GM23338 (cell line): ENCODE data around the gene MXRA5. TPM values are rescaled to one million over a fixed set of nuclear protein-coding genes. Genes with fewer than 3 reads are reported as not detected.

Experiments
- ATAC-seq: fragments of 200-7000 bp; cut with Tn5 transposase; 3 replicates; pipeline ENCODE4 v1.9.1; 2020
- DNase-seq: peaks from one replicate; pipeline ENCODE4 v3.0.0-alpha.2; 2015; ENCODE audit warnings: low spot score
- H2AFZ ChIP-seq: fragments of 200-600 bp; sonication (generic); 2 replicates; pipeline ENCODE4 v1.8.0; 2016; ENCODE audit warnings: antibody characterized with exemption, mild to moderate bottlenecking, moderate library complexity
- H3F3A ChIP-seq: fragments of 200-600 bp; sonication (generic); replicated peaks from 2 replicates; pipeline ENCODE4 v1.8.0; 2017; ENCODE audit warnings: antibody characterized with exemption, mixed run types, low read depth
- H3K27ac ChIP-seq: fragments of 200-600 bp; sonication (generic); 2 replicates; pipeline ENCODE4 v1.6.1; 2016; ENCODE audit warnings: low read depth
- H3K27me3 ChIP-seq: fragments of 200-600 bp; sonication (generic); 2 replicates; pipeline ENCODE4 v1.8.0; 2016; ENCODE audit warnings: mild to moderate bottlenecking, mixed run types, moderate library complexity; ENCODE audit not compliant: insufficient read depth
- H3K36me3 ChIP-seq: fragments of 200-600 bp; sonication (generic); 2 replicates; pipeline ENCODE4 v1.8.0; 2016; ENCODE audit warnings: mild to moderate bottlenecking; ENCODE audit not compliant: insufficient read depth
- H3K4me1 ChIP-seq: fragments of 200-600 bp; sonication (generic); 2 replicates; pipeline ENCODE4 v1.8.0; 2016; ENCODE audit warnings: mild to moderate bottlenecking, moderate library complexity; ENCODE audit not compliant: insufficient read depth
- H3K4me2 ChIP-seq: fragments of 200-600 bp; sonication (generic); 2 replicates; pipeline ENCODE4 v1.7.1; 2017; ENCODE audit warnings: mixed run types
- H3K4me3 ChIP-seq: fragments of 200-600 bp; sonication (generic); 2 replicates; pipeline ENCODE4 v1.6.1; 2016; ENCODE audit warnings: mixed run types
- H3K79me2 ChIP-seq: fragments of 200-600 bp; sonication (generic); replicated peaks from 2 replicates; pipeline ENCODE4 v1.8.0; 2017; ENCODE audit warnings: mild to moderate bottlenecking; ENCODE audit not compliant: insufficient read depth
- H3K9me2 ChIP-seq: fragments of 200-600 bp; sonication (generic); 2 replicates; pipeline ENCODE4 v1.8.0; 2017; ENCODE audit not compliant: insufficient read depth
- H4K20me1 ChIP-seq: fragments of 200-600 bp; sonication (generic); replicated peaks from 2 replicates; pipeline ENCODE4 v1.8.0; 2017; ENCODE audit warnings: mild to moderate bottlenecking; ENCODE audit not compliant: insufficient read depth
- H3K27ac Mint-ChIP-seq: 2 replicates; pipeline ENCODE4 v1.8.0; 2020; ENCODE audit warnings: inconsistent platforms, mild to moderate bottlenecking, moderate library complexity, mixed read lengths
- H3K27me3 Mint-ChIP-seq: 3 replicates; pipeline ENCODE4 v1.8.0; 2022; ENCODE audit warnings: low read depth, mild to moderate bottlenecking, moderate library complexity, mixed read lengths, inconsistent platforms; ENCODE audit not compliant: insufficient read depth, poor library complexity
- H3K36me3 Mint-ChIP-seq: 3 replicates; pipeline ENCODE4 v1.8.0; 2021; ENCODE audit warnings: low read depth, mild to moderate bottlenecking, inconsistent platforms, moderate library complexity, mixed read lengths
- H3K4me1 Mint-ChIP-seq: 3 replicates; pipeline ENCODE4 v1.8.0; 2020; ENCODE audit warnings: mild to moderate bottlenecking, inconsistent platforms, mixed read lengths
- H3K4me3 Mint-ChIP-seq: 3 replicates; pipeline ENCODE4 v1.8.0; 2021; ENCODE audit warnings: moderate library complexity, mild to moderate bottlenecking, inconsistent platforms, mixed read lengths
- H3K9me3 Mint-ChIP-seq: 3 replicates; pipeline ENCODE4 v1.8.0; 2020; ENCODE audit warnings: moderate library complexity, mild to moderate bottlenecking, inconsistent platforms, mixed read lengths
- CREB1 ChIP-seq: fragments of 250-450 bp; sonication (Bioruptor Pico); IDR thresholded peaks from 2 replicates; pipeline ENCODE4 v1.5.0; 2020; ENCODE audit warnings: low read depth, mild to moderate bottlenecking, moderate library complexity
- EZH2phosphoT487 ChIP-seq: fragments of 200-600 bp; sonication (generic); IDR thresholded peaks from one replicate; pipeline ENCODE4 v1.8.1; 2018; ENCODE audit warnings: antibody characterized with exemption; ENCODE audit not compliant: unreplicated experiment
- JUNB ChIP-seq: IDR thresholded peaks from one replicate; pipeline ENCODE4 v1.6.1; 2016; ENCODE audit warnings: antibody characterized with exemption; ENCODE audit not compliant: unreplicated experiment
- NANOG ChIP-seq: IDR thresholded peaks from 2 replicates; pipeline ENCODE4 v1.6.1; 2016; ENCODE audit warnings: antibody characterized with exemption, borderline replicate concordance
- POLR2AphosphoS5 ChIP-seq: IDR thresholded peaks from 2 replicates; pipeline ENCODE4 v1.6.1; 2016; ENCODE audit warnings: antibody characterized with exemption, low read depth
- STAT1 ChIP-seq: IDR thresholded peaks from one replicate; pipeline ENCODE4 v1.6.1; 2016; ENCODE audit warnings: antibody characterized with exemption; ENCODE audit not compliant: unreplicated experiment
- ZNF114 ChIP-seq: fragments of 250-450 bp; sonication (Bioruptor Pico); IDR thresholded peaks from 2 replicates; pipeline ENCODE4 v1.5.0; 2020; ENCODE audit warnings: mild to moderate bottlenecking, moderate library complexity
- ZNF331 ChIP-seq: fragments of 250-450 bp; sonication (Bioruptor Pico); IDR thresholded peaks from 2 replicates; pipeline ENCODE4 v1.5.0; 2020; ENCODE audit warnings: low read depth, mild to moderate bottlenecking, moderate library complexity
- polyA plus RNA-seq: library from polyadenylated mRNA; unstranded; fragments of >200 nt; fragmentation: Nextera tagmentation; extraction: Ambion mirVana; gene quantifications from 2 replicates; pipeline ENCODE4 v1.2.1, GENCODE V29; 2016
- total RNA-seq: library from RNA; depleted of rRNA; stranded (reverse); fragments of >200 nt; shearing (Covaris generic); gene quantifications from 2 replicates; pipeline ENCODE4 v1.2.3, GENCODE V29; 2014
- TF ChIP-seq, protein P1 (sequence below): fragments of 250-450 bp; sonication (Bioruptor Pico); IDR thresholded peaks from 2 replicates; pipeline ENCODE4 v1.5.0; 2020; ENCODE audit warnings: mild to moderate bottlenecking, moderate library complexity
- TF ChIP-seq, protein P2 (sequence below): IDR thresholded peaks from one replicate; pipeline ENCODE4 v1.6.1; 2018; ENCODE audit warnings: antibody characterized with exemption; ENCODE audit not compliant: unreplicated experiment
- TF ChIP-seq, protein P3 (sequence below): IDR thresholded peaks from 2 replicates; pipeline ENCODE4 v1.6.1; 2016; ENCODE audit warnings: antibody characterized with exemption
- TF ChIP-seq, protein P4 (sequence below), 2 experiments: fragments of 200-600 bp in 1 of 2; sonication (generic) in 1 of 2; conservative IDR thresholded peaks; 2 replicates each; pipeline versions ENCODE4 v1.5.1 to v1.6.1; 2016 to 2017; ENCODE audit warnings: antibody characterized with exemption in 2 of 2, low read depth in 2 of 2, mild to moderate bottlenecking in 2 of 2, moderate library complexity in 1 of 2

Gene MXRA5
- total and polyA plus RNA-seq, 2 experiments from 2014 or later: 0.45 to 2.6 TPM

DNA sequence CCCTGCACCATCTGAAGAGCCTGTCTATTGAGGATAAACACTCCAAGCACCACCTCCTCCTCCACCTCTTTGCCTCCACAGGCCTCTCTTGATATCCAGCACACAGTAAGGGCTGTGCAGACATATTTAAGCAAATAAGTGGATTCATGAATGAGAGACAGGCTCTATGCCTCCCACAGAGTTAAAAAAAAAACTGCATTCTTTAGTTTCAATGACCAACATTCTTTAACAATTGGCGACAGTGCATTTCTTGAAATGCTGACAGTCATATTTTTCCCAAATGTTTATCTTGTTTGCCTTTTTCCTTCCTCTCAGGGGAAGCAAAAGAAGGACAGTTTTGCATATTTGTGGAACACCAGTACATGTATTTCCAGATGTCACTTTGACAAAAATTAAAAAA lies 38.6 kb downstream of the MXRA5 start:
- no peak overlapping the region for H3K27ac Mint-ChIP-seq
- H3K4me2 ChIP-seq: no peak overlapping the region
- H3K4me1 ChIP-seq: no peaks in the 10 kb centered on the region
- no peak for TF ChIP-seq ZNF331 (CRISPR knock-in tag)
- TF ChIP-seq, protein P1, sequence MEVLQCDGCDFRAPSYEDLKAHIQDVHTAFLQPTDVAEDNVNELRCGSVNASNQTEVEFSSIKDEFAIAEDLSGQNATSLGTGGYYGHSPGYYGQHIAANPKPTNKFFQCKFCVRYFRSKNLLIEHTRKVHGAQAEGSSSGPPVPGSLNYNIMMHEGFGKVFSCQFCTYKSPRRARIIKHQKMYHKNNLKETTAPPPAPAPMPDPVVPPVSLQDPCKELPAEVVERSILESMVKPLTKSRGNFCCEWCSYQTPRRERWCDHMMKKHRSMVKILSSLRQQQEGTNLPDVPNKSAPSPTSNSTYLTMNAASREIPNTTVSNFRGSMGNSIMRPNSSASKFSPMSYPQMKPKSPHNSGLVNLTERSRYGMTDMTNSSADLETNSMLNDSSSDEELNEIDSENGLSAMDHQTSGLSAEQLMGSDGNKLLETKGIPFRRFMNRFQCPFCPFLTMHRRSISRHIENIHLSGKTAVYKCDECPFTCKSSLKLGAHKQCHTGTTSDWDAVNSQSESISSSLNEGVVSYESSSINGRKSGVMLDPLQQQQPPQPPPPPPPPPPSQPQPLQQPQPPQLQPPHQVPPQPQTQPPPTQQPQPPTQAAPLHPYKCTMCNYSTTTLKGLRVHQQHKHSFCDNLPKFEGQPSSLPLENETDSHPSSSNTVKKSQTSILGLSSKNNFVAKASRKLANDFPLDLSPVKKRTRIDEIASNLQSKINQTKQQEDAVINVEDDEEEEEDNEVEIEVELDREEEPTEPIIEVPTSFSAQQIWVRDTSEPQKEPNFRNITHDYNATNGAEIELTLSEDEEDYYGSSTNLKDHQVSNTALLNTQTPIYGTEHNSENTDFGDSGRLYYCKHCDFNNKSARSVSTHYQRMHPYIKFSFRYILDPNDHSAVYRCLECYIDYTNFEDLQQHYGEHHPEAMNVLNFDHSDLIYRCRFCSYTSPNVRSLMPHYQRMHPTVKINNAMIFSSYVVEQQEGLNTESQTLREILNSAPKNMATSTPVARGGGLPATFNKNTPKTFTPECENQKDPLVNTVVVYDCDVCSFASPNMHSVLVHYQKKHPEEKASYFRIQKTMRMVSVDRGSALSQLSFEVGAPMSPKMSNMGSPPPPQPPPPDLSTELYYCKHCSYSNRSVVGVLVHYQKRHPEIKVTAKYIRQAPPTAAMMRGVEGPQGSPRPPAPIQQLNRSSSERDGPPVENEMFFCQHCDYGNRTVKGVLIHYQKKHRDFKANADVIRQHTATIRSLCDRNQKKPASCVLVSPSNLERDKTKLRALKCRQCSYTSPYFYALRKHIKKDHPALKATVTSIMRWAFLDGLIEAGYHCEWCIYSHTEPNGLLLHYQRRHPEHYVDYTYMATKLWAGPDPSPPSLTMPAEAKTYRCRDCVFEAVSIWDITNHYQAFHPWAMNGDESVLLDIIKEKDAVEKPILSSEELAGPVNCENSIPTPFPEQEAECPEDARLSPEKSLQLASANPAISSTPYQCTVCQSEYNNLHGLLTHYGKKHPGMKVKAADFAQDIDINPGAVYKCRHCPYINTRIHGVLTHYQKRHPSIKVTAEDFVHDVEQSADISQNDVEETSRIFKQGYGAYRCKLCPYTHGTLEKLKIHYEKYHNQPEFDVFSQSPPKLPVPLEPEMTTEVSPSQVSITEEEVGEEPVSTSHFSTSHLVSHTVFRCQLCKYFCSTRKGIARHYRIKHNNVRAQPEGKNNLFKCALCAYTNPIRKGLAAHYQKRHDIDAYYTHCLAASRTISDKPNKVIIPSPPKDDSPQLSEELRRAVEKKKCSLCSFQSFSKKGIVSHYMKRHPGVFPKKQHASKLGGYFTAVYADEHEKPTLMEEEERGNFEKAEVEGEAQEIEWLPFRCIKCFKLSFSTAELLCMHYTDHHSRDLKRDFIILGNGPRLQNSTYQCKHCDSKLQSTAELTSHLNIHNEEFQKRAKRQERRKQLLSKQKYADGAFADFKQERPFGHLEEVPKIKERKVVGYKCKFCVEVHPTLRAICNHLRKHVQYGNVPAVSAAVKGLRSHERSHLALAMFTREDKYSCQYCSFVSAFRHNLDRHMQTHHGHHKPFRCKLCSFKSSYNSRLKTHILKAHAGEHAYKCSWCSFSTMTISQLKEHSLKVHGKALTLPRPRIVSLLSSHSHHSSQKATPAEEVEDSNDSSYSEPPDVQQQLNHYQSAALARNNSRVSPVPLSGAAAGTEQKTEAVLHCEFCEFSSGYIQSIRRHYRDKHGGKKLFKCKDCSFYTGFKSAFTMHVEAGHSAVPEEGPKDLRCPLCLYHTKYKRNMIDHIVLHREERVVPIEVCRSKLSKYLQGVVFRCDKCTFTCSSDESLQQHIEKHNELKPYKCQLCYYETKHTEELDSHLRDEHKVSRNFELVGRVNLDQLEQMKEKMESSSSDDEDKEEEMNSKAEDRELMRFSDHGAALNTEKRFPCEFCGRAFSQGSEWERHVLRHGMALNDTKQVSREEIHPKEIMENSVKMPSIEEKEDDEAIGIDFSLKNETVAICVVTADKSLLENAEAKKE (CRISPR knock-in tag): no peak
- TF ChIP-seq, protein P2, sequence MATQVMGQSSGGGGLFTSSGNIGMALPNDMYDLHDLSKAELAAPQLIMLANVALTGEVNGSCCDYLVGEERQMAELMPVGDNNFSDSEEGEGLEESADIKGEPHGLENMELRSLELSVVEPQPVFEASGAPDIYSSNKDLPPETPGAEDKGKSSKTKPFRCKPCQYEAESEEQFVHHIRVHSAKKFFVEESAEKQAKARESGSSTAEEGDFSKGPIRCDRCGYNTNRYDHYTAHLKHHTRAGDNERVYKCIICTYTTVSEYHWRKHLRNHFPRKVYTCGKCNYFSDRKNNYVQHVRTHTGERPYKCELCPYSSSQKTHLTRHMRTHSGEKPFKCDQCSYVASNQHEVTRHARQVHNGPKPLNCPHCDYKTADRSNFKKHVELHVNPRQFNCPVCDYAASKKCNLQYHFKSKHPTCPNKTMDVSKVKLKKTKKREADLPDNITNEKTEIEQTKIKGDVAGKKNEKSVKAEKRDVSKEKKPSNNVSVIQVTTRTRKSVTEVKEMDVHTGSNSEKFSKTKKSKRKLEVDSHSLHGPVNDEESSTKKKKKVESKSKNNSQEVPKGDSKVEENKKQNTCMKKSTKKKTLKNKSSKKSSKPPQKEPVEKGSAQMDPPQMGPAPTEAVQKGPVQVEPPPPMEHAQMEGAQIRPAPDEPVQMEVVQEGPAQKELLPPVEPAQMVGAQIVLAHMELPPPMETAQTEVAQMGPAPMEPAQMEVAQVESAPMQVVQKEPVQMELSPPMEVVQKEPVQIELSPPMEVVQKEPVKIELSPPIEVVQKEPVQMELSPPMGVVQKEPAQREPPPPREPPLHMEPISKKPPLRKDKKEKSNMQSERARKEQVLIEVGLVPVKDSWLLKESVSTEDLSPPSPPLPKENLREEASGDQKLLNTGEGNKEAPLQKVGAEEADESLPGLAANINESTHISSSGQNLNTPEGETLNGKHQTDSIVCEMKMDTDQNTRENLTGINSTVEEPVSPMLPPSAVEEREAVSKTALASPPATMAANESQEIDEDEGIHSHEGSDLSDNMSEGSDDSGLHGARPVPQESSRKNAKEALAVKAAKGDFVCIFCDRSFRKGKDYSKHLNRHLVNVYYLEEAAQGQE: no peak
- TF ChIP-seq STAT1: no peak
- no peak for TF ChIP-seq NANOG
- TF ChIP-seq JUNB: no peak
- no peak for TF ChIP-seq EZH2phosphoT487
- TF ChIP-seq POLR2AphosphoS5: no peak
- TF ChIP-seq, protein P3, sequence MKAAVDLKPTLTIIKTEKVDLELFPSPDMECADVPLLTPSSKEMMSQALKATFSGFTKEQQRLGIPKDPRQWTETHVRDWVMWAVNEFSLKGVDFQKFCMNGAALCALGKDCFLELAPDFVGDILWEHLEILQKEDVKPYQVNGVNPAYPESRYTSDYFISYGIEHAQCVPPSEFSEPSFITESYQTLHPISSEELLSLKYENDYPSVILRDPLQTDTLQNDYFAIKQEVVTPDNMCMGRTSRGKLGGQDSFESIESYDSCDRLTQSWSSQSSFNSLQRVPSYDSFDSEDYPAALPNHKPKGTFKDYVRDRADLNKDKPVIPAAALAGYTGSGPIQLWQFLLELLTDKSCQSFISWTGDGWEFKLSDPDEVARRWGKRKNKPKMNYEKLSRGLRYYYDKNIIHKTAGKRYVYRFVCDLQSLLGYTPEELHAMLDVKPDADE: no peak
- no peak for TF ChIP-seq CREB1 (CRISPR knock-in tag)
- TF ChIP-seq ZNF114 (CRISPR knock-in tag): no peak
- TF ChIP-seq, protein P4, sequence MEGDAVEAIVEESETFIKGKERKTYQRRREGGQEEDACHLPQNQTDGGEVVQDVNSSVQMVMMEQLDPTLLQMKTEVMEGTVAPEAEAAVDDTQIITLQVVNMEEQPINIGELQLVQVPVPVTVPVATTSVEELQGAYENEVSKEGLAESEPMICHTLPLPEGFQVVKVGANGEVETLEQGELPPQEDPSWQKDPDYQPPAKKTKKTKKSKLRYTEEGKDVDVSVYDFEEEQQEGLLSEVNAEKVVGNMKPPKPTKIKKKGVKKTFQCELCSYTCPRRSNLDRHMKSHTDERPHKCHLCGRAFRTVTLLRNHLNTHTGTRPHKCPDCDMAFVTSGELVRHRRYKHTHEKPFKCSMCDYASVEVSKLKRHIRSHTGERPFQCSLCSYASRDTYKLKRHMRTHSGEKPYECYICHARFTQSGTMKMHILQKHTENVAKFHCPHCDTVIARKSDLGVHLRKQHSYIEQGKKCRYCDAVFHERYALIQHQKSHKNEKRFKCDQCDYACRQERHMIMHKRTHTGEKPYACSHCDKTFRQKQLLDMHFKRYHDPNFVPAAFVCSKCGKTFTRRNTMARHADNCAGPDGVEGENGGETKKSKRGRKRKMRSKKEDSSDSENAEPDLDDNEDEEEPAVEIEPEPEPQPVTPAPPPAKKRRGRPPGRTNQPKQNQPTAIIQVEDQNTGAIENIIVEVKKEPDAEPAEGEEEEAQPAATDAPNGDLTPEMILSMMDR (conservative IDR thresholded peaks at IDR 0.05; ENCODE audit: low read depth in 2 of 2): no peak
- H3K4me3 Mint-ChIP-seq: no peak overlapping the region
- peaks cover 1% of the 10 kb centered on the region for H3K27me3 Mint-ChIP-seq
- no peak overlapping the region for H3K4me3 ChIP-seq
- H3K27ac ChIP-seq: no peak overlapping the region
- no peaks in the 10 kb centered on the region for H4K20me1 ChIP-seq
- H3K36me3 ChIP-seq: no peaks in the 10 kb centered on the region
- no peak for ATAC-seq
- no peaks in the 10 kb centered on the region for H3K9me2 ChIP-seq
- no peak overlapping the region for H2AFZ ChIP-seq
- no peaks in the 10 kb centered on the region for H3K79me2 ChIP-seq
- peaks cover 12% of the 10 kb centered on the region for H3K36me3 Mint-ChIP-seq
- peak; percentile 1 for DNase-seq
- no peaks in the 10 kb centered on the region for H3K9me3 Mint-ChIP-seq
- H3F3A ChIP-seq: no peaks in the 10 kb centered on the region
- H3K27me3 ChIP-seq: no peaks in the 10 kb centered on the region
- no peaks in the 10 kb centered on the region for H3K4me1 Mint-ChIP-seq
